HG03378 (cell line): ENCODE data around the gene NOTUM.
A peak's percentile ranks its signal among the peaks of the same experiment; 100 is the strongest.

Experiments
- ATAC-seq: cut with Tn5 transposase; IDR thresholded peaks from one replicate; pipeline ENCODE4 v1.9.1; 2021; ENCODE audit warnings: mild to moderate bottlenecking, moderate library complexity; ENCODE audit not compliant: unreplicated experiment

The NOTUM gene

GRCh38 chr17:81940538-81941483 lies 20.2 kb downstream of the NOTUM start:
- no peak for ATAC-seq

GRCh38 chr17:81939881-81940385 lies 21.1 kb downstream of the NOTUM start:
- ATAC-seq: no peak

GRCh38 chr17:81939218-81939617 lies 21.8 kb downstream of the NOTUM start:
- ATAC-seq: no peak

GRCh38 chr17:81935709-81936084 lies 25.3 kb downstream of the NOTUM start:
- no peak for ATAC-seq

DNA sequence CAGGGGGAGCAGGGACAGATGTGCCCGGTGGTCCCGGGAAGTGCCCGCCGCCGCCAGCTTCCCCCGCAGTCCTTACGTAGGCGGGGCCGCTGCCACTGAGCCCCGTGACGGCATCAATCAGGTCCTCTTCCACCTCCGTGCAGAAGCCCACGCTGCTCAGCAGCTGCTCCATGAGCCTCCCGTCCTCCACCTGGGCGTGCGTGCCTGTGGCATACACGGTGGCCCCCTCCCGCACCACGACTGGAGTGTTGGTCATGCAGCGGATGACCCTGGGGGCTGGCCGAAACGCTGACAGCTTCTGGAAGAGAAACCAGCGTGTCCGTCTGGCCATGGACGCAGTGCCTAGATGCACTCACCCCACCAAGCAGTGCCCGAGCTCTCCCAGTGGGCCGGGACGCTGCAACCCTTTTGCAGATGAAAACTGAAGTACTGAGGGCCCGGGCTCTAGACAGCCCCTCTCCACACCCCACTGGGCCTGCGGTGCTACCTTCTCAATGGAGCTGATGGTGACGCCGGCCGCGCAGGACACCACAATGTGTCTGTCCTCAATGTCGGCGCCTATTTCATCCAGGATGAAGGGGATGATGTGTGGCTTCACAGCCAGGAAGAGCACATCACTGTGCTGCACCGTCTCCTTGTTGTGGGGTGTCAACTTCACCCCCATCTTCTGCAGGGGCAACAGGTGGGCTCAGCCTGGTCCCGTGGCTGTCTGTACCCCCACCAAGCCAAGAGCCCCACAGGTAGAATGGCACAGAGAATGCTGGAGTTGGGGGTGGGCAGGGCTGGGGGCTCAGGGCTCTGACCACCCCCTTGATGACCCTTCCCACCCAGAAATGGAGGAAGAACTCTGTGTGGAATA lies 25.9 kb downstream of the NOTUM start:
- no peak for ATAC-seq

GRCh38 chr17:81934098-81934757 lies 26.8 kb downstream of the NOTUM start:
- no peak for ATAC-seq

GRCh38 chr17:81933178-81933699 lies 27.7 kb downstream of the NOTUM start:
- no peak for ATAC-seq

DNA sequence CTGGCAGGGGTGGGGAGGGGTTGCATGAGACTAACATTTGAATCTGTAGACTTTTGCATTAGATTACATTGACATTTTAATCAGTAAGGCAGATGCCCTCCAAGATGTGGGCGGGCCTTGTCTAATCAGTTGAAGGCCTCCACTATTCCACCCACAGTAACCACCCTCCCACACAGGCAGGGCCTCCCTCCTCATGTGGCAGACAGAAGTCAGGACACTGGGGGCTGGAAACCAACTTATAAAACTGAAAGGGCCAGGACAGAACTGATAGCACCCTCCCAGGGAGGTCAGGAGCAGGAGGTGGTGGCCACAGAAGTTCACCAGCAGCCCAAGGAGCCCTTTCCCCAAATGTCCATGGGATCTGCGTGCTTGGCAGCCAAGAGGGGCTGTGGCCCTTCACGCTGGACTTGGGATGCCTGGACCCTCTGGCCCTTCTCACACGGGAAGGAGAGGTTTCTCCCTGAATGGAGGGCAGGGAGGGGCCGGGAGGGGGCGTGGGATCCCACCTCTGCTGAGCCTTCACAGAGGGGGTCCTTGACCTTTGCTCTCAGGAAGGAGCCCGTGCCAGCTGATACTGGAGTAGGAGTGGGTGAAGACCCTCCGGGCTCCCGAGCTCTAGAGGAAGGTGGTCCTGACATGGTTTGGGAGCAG lies 28.5 kb downstream of the NOTUM start:
- no peak for ATAC-seq

GRCh38 chr17:81931557-81932332 lies 29.2 kb downstream of the NOTUM start:
- ATAC-seq: no peak

GRCh38 chr17:81931189-81931556 lies 29.8 kb downstream of the NOTUM start:
- no peak for ATAC-seq

DNA sequence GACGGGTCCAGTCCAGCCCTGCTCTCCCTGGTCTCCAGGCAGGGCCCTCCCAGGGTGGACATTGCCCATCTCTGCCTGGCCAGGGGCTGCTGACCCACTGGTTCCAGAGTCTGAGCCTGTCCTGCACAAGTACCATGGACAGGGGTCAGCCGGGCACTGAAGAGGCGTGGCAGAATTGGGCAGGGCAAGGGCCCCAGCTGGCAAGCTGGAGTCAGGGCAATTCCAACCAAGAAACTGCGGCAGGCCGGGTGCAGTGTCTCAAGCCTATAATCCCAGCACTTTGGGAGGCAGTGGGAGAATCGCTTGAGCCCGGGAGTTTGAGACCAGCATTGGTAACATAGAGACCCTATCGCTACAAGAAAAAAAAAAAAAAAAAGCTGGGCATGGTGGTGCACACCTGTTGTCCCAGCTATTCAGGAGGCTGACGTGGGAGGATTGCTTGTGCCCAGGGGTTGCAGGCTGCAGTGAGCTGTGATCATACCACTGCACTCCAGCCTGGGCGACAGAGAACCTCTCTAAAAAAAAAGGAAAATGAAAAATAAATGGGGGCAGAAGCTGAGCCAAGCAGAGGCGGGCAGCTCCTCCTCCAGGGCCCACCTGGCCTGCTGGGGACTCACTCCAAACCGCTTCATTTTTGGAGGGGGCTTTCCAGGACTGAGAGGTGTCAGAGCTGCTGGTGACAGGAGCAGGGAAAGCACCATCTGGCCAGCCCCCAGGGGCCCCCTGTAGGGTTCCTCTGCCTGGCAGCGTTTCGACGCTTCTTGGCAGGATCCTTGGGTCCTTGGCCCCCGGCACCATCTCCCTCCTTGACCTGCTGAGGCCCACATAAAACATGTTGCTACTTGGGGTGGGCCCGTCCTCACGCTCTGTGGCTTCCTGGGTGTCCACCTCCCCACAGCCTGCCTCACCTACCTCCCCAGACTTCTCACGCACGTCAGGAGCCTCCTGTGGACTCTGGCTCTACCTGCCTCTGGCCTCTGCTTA lies 30.6 kb downstream of the NOTUM start:
- ATAC-seq: no peak

GRCh38 chr17:81929253-81930141 lies 31.5 kb downstream of the NOTUM start:
- ATAC-seq: no peak

- no peak for ATAC-seq
Measured at GRCh38 chr17:81928544-81929252, 32.3 kb downstream of the NOTUM start.

GRCh38 chr17:81927653-81928543 lies 33.1 kb downstream of the NOTUM start, which contains the start of gene MAFG:
Gene MAFG (minus strand): TSS chr17:81927735. CDS start chr17:81923185, 4,550 bp downstream.
- peak; percentile 49 for ATAC-seq

GRCh38 chr17:81927152-81927652 lies 33.8 kb downstream of the NOTUM start:
- no peak for ATAC-seq
